Transverse colon (tissue), 4 donors: Measurements from ENCODE around the gene PTGFRN.

ENCODE experiments used
- POLR2A ChIP-seq: fragments of 450-650 bp; IDR thresholded peaks from one replicate; pipeline ENCODE4 v1.6.1; 2016; ENCODE audit warnings: antibody characterized with exemption, mild to moderate bottlenecking, moderate library complexity
- POLR2AphosphoS5 ChIP-seq, 3 donors: sonication (generic); formaldehyde crosslinking; IDR thresholded peaks; one replicate each; pipeline ENCODE4 v1.6.1; 2016; ENCODE audit warnings: antibody characterized with exemption in 3 of 3
- TF ChIP-seq, protein P1 (sequence below), 5 experiments: fragments of 200-600 bp in 3 of 5; fragments of 450-650 bp in 2 of 5; sonication (generic) in 3 of 5; IDR thresholded peaks; 1 replicate in 2 of 5; 2 replicates in 3 of 5; pipeline ENCODE4 v1.5.1; 2016 to 2017; ENCODE audit warnings: antibody characterized with exemption in 5 of 5, inconsistent platforms in 3 of 5, mild to moderate bottlenecking in 2 of 5, moderate library complexity in 1 of 5

DNA sequence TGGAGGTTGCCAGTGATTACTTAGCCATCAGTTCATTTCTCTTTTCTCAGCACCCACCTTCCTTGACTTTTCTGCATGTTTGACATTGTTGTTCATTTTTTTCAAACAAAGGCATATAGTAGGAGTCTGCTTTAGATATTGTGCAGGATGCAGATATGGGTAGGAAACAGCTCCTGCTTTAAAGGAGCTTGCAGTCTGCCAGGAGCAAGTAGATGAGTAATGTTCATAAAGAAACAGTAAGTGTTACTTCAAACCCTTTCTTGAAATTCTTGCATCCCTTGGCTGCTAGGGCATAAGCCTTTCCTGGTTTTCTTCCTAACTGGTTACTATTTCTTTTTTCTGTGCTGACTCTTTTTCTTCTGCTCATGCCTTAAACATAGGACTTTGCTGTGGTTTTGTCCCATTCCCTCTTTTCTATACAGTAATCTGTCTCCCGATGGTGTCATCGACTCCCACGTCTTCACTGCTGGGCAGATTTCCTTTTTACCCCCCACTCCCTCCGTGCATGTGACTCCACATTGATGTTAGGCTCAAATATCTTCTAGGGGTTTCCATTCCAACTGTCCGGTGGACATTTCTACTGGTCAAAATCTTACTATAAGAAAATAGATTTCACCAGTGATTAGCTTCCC lies 20.4 kb downstream of the PTGFRN start:
- TF ChIP-seq, protein P1, sequence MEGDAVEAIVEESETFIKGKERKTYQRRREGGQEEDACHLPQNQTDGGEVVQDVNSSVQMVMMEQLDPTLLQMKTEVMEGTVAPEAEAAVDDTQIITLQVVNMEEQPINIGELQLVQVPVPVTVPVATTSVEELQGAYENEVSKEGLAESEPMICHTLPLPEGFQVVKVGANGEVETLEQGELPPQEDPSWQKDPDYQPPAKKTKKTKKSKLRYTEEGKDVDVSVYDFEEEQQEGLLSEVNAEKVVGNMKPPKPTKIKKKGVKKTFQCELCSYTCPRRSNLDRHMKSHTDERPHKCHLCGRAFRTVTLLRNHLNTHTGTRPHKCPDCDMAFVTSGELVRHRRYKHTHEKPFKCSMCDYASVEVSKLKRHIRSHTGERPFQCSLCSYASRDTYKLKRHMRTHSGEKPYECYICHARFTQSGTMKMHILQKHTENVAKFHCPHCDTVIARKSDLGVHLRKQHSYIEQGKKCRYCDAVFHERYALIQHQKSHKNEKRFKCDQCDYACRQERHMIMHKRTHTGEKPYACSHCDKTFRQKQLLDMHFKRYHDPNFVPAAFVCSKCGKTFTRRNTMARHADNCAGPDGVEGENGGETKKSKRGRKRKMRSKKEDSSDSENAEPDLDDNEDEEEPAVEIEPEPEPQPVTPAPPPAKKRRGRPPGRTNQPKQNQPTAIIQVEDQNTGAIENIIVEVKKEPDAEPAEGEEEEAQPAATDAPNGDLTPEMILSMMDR (IDR thresholded peaks at IDR 0.05) = no peak
- no peak for TF ChIP-seq POLR2A
- no peak for TF ChIP-seq POLR2AphosphoS5 (IDR thresholded peaks at IDR 0.05)
